GM10248 (cell line): Measurements from ENCODE around the gene HIKESHI.

Source experiments
- CTCF ChIA-PET: fragments of 300-600 bp; sonication (Branson Sonifier 250); formaldehyde crosslinking; extraction: SDS; loops from one replicate; lab custom pipeline; 2021; ENCODE audit warnings: antibody characterized with exemption; lab: Yijun Ruan, JAX
- POLR2A ChIA-PET: fragments of 350-650 bp; sonication (Branson Sonifier 250); formaldehyde crosslinking; extraction: SDS; loops from one replicate; lab custom pipeline; 2020; ENCODE audit warnings: antibody characterized with exemption; lab: Yijun Ruan, JAX
- DNase-seq: peaks from one replicate; pipeline ENCODE4 v3.0.0; 2012; ENCODE audit errors: extremely low spot score
- CTCF ChIP-seq: IDR thresholded peaks from 2 replicates; pipeline ENCODE4 v1.5.1; 2012; ENCODE audit warnings: mild to moderate bottlenecking, low read depth; ENCODE audit errors: extremely low read depth, missing control alignments, control extremely low read depth

Gene HIKESHI

GRCh38 chr11:86380295-86381059, 78.4 kb downstream of the HIKESHI start:
- CTCF ChIA-PET, result interaction anchor here (0.7 kb wide), 1 partner anchor 9 kb away, joined by 3 read pairs; no protein-coding TSS in a partner anchor

GRCh38 chr11:86383041-86383955, 81.3 kb downstream of the HIKESHI start:
- no peak for TF ChIP-seq CTCF
- POLR2A ChIA-PET, result no interaction called here
- CTCF ChIA-PET, result no interaction called here
- DNase-seq, result no peak

More at GRCh38 chr11:86380295-86381059, 78.4 kb downstream of the HIKESHI start:
- TF ChIP-seq CTCF, result no peak
- DNase-seq, result no peak
- POLR2A ChIA-PET, result no interaction called here

GRCh38 chr11:86386283-86386682, 84.2 kb downstream of the HIKESHI start:
- TF ChIP-seq CTCF, result no peak
- CTCF ChIA-PET, result interaction anchor here (1.1 kb wide), 1 partner anchor 13 kb away, joined by 5 read pairs; no protein-coding TSS in a partner anchor
- POLR2A ChIA-PET, result no interaction called here
- no peak for DNase-seq

- no peak for TF ChIP-seq CTCF
- POLR2A ChIA-PET, result no interaction called here
- CTCF ChIA-PET, result interaction anchor here (1.1 kb wide), 1 partner anchor 13 kb away, joined by 5 read pairs; no protein-coding TSS in a partner anchor
- no peak for DNase-seq
These were observed 84.7 kb downstream of the HIKESHI start for GRCh38 chr11:86386746-86387145.

- CTCF ChIA-PET, result interaction anchor here (1.1 kb wide), 1 partner anchor 31 kb away, joined by 3 read pairs; no protein-coding TSS in a partner anchor
- TF ChIP-seq CTCF, result no peak
- no peak for DNase-seq
- POLR2A ChIA-PET, result no interaction called here
These were observed 86.2 kb downstream of the HIKESHI start for GRCh38 chr11:86388198-86388597.

- no peak for DNase-seq
- TF ChIP-seq CTCF, result no peak
- ChIA-PET CTCF (no interaction called here), POLR2A (no interaction called here)
These were observed 88.4 kb downstream of the HIKESHI start for GRCh38 chr11:86390487-86390886.
